ENCODE measurements around the gene STX3. TPM values are rescaled to one million over a fixed set of nuclear protein-coding genes. Genes with fewer than 3 reads are reported as not detected.
A peak's percentile ranks its signal among the peaks of the same experiment; 100 is the strongest.

STX3 gene
- total RNA-seq, 1 experiment from 2014 or later, result 20.4 TPM

- TF ChIP-seq POLR2A (IDR thresholded peaks at IDR 0.05; ENCODE audit: borderline replicate concordance, extremely low read depth, insufficient read depth, insufficient read length) (no peak), EZH2phosphoT487 (IDR thresholded peaks at IDR 0.05; ENCODE audit: borderline replicate concordance) (no peak), EZH2 (IDR thresholded peaks at IDR 0.05) (no peak), FOSL1 (IDR thresholded peaks at IDR 0.05; ENCODE audit: low read depth) (peak; percentile 32; the same call in 1 of the 2 replicates)
Measured at GRCh38 chr11:59706518-59707285, 48.5 kb upstream of the STX3 start (continued).

- intact Hi-C loops (cut with micrococcal nuclease), result no loop called here
Measured at GRCh38 chr11:59707371-59707770, 47.8 kb upstream of the STX3 start.

GRCh38 chr11:59708537-59708936 is 46.6 kb upstream of the STX3 start:
- RAD21 ChIA-PET (ENCODE audit: low non-redundant PET in 1 of 2, low total read pairs in 2 of 2, uncharacterized antibody in 2 of 2, unreplicated experiment in 2 of 2), result no interaction called here
- CTCF ChIA-PET, result no interaction called here
- Histone ChIP-seq H3K79me2 (ENCODE audit: insufficient read depth, low read length) (no peaks in the 10 kb centered on the region), H3K9me2 (ENCODE audit: insufficient read depth) (no peaks in the 10 kb centered on the region), H3K4me3 (replicated peaks in 1 of 2; ENCODE audit: low read depth in 1 of 2, low read length in 2 of 2) (no peak overlapping the region), H3K9ac (ENCODE audit: low read length) (no peak overlapping the region), H2AFZ (ENCODE audit: low read depth, low read length, poor library complexity, severe bottlenecking) (no peak overlapping the region), H3K27me3 (ENCODE audit: insufficient read depth, low read length) (no peaks in the 10 kb centered on the region), H3K4me2 (ENCODE audit: low read length) (peak overlapping the region; percentile 79; the same call in 1 of the 2 replicates), H3K36me3 (ENCODE audit: control insufficient read depth in 1 of 2, insufficient read depth in 2 of 2, low read length in 2 of 2) (no peaks in the 10 kb centered on the region), H3K4me1 (ENCODE audit: control insufficient read depth in 1 of 2, insufficient read depth in 2 of 2, low read length in 2 of 2) (peaks cover 18 to 33% of the 10 kb centered on the region in 2 experiments), H3K27ac (ENCODE audit: low read depth, low read length) (no peak overlapping the region), H3K9me3 (ENCODE audit: control insufficient read depth in 1 of 2, insufficient read depth in 1 of 2, low read depth in 1 of 2, low read length in 2 of 2) (no peaks in the 10 kb centered on the region), H4K20me1 (ENCODE audit: insufficient read depth) (no peaks in the 10 kb centered on the region)
- intact Hi-C loops (cut with micrococcal nuclease), result no loop called here
- POLR2A ChIA-PET, result no interaction called here
- ATAC-seq, result no peak
- DNase-seq (ENCODE audit: low read depth, low spot score), result no peak
- no TSS peak for BruUV-seq (replicated peaks)
- TF ChIP-seq ZNF274 (IDR thresholded peaks at IDR 0.05; ENCODE audit: low read depth, low read length), result no peak
- TF ChIP-seq SIN3A (IDR thresholded peaks at IDR 0.05; ENCODE audit: low read depth), result no peak
- no peak for TF ChIP-seq CBX3 (IDR thresholded peaks at IDR 0.05; ENCODE audit: low read depth)
- no peak for TF ChIP-seq SRF (IDR thresholded peaks at IDR 0.05; ENCODE audit: low read depth)
- TF ChIP-seq REST (IDR thresholded peaks at IDR 0.05; ENCODE audit: low read depth), result no peak
- TF ChIP-seq EZH2phosphoT487 (IDR thresholded peaks at IDR 0.05; ENCODE audit: borderline replicate concordance), result no peak
- TF ChIP-seq POLR2A (IDR thresholded peaks at IDR 0.05; ENCODE audit: borderline replicate concordance, extremely low read depth, insufficient read depth, insufficient read length), result no peak
- no peak for TF ChIP-seq RAD21 (IDR thresholded peaks at IDR 0.05; ENCODE audit: low read depth)
- no peak for TF ChIP-seq EGR1 (IDR thresholded peaks at IDR 0.05; ENCODE audit: low read depth)
- TF ChIP-seq FOSL1 (IDR thresholded peaks at IDR 0.05; ENCODE audit: low read depth), result no peak
- no peak for TF ChIP-seq TCF7L2 (IDR thresholded peaks at IDR 0.05; ENCODE audit: borderline replicate concordance, extremely low read depth, insufficient read depth, insufficient read length)

More at GRCh38 chr11:59707371-59707770, 47.8 kb upstream of the STX3 start:
- Histone ChIP-seq H3K36me3 (ENCODE audit: control insufficient read depth in 1 of 2, insufficient read depth in 2 of 2, low read length in 2 of 2) (no peaks in the 10 kb centered on the region), H3K9ac (ENCODE audit: low read length) (peak overlapping the region; percentile 39; the same call in 1 of the 2 replicates), H3K4me3 (replicated peaks in 1 of 2; ENCODE audit: low read depth in 1 of 2, low read length in 2 of 2) (peak overlapping the region in 1 of 2 experiments; percentile 29; a peak in 2 of 4 replicates), H3K4me1 (ENCODE audit: control insufficient read depth in 1 of 2, insufficient read depth in 2 of 2, low read length in 2 of 2) (peaks cover 18 to 33% of the 10 kb centered on the region in 2 experiments), H3K79me2 (ENCODE audit: insufficient read depth, low read length) (no peaks in the 10 kb centered on the region), H2AFZ (ENCODE audit: low read depth, low read length, poor library complexity, severe bottlenecking) (peak overlapping the region; percentile 75), H3K27ac (ENCODE audit: low read depth, low read length) (peak overlapping the region; percentile 20; the same call in 1 of the 2 replicates), H4K20me1 (ENCODE audit: insufficient read depth) (no peaks in the 10 kb centered on the region), H3K27me3 (ENCODE audit: insufficient read depth, low read length) (no peaks in the 10 kb centered on the region), H3K4me2 (ENCODE audit: low read length) (peak overlapping the region; percentile 79), H3K9me2 (ENCODE audit: insufficient read depth) (no peaks in the 10 kb centered on the region), H3K9me3 (ENCODE audit: control insufficient read depth in 1 of 2, insufficient read depth in 1 of 2, low read depth in 1 of 2, low read length in 2 of 2) (no peaks in the 10 kb centered on the region)
- ATAC-seq, result peak; percentile 32
- POLR2A ChIA-PET, result no interaction called here
- RAD21 ChIA-PET (ENCODE audit: low non-redundant PET in 1 of 2, low total read pairs in 2 of 2, uncharacterized antibody in 2 of 2, unreplicated experiment in 2 of 2), result no interaction called here
- BruUV-seq (replicated peaks), result no TSS peak
- CTCF ChIA-PET, result no interaction called here
- no peak for TF ChIP-seq POLR2A (IDR thresholded peaks at IDR 0.05; ENCODE audit: borderline replicate concordance, extremely low read depth, insufficient read depth, insufficient read length)
- TF ChIP-seq MAX (IDR thresholded peaks at IDR 0.05), result 0 out of 2 replicates have a peak, but pooled peaks have one; percentile 10
- no peak for DNase-seq (ENCODE audit: low read depth, low spot score)
